CD4-positive, alpha-beta T cell treated with Interleukin-4 for 1 hour (primary cell): ENCODE data around the gene ATP1A1.

ENCODE experiments used
- DNase-seq, 2 donors: peaks; one replicate each; pipeline ENCODE4 v3.0.0-alpha.2; 2020 to 2022

Gene ATP1A1

GRCh38 chr1:116445534-116445933 lies 72.5 kb downstream of the ATP1A1 start:
- DNase-seq, result no peak

- no peak for DNase-seq
These were observed 73.6 kb downstream of the ATP1A1 start for GRCh38 chr1:116446686-116447085.

GRCh38 chr1:116448785-116449385 lies 75.8 kb downstream of the ATP1A1 start:
- DNase-seq, result no peak

DNA sequence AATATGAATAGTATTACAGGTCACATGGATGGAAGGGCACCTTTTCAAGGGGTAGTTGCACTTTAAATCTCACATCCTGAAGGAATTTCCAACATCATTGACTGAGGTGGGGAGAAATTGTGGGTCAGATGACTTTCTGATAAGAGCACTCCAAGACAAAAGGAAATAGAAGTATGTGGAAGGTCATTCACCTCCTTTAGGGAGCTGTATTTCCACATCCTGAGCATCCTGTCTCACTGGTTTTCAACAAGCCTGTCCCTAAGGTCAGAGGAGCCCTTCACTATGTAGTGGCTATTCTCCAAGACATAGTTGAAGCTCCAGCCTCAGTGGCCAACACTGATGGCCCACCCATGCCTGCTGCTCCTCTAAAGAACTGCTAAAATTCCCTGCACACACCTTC lies 76.5 kb downstream of the ATP1A1 start:
- no peak for DNase-seq

GRCh38 chr1:116451702-116452101 lies 78.7 kb downstream of the ATP1A1 start:
- DNase-seq, result no peak

DNA sequence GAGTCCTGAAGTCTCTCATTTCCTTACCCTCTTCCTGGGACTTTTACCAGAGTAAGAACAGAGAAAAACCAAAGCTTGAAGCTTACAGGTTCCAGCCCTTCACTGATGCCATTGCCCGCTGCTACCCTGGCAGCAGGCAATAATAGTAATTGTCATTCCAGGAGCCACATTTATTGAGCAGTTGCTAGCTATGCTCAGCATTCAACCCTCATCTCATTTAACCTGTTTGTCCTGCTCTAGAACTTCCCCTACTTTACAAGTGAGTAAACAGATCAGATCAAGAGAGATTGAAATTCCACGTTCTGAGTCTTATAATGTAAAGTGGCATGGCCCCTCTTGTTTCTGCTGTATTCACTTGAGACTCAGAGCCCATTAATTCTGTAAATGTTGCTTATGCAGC lies 80.4 kb downstream of the ATP1A1 start:
- no peak for DNase-seq

DNA sequence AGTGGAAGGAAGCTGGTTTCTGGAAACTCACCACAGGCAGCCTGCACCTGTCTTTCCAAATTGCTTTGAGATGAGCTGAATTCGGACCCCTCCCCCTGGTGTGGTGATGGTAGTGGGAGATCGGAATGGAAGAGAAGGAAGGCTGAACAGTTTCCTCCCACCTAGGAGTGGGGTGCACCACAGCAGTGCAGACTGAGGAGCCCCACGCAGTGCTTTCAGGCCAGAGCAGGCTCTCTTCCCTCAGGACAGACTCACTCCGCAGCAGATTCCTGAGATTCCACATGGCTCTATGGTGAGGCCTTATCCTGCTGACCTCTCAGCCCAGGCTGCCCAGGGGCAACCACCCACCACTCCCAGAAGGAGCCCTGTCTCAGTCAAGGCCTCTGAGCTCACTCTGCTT lies 80.9 kb downstream of the ATP1A1 start:
- no peak for DNase-seq
